ENCODE results near the gene PIK3CG.
A peak's percentile ranks its signal among the peaks of the same experiment; 100 is the strongest.

PIK3CG gene

DNA sequence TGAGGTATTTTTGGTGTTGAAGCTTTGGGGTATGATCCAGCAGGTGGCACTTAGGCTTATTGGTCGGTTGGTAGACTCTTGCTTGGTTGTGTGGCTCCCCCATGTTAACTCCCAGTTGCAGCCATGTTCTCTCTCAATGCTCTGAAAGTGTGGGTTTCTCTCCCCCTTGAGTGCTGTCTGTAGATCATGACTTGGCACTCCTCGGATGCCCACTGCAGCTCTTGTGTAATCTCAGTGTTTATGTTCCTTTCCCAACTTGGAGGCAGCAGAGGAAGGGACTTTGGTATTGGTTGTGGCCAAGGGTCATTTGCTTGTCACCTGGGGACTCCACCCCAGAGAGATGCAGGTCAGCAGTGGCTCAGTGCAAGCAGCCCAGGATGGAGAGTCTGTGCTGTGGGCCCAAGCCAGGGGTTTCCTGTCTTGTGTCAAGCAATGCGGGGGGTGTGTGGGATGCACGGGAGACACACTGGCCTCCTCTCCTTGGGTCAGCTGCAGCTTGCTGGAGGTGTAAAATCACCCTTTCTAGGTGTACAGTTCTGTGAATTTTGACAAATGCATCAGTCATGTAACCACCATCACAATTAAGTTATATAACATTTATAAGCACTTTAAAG is 36.9 kb downstream of the PIK3CG start:
- no peak overlapping the region for H3K9ac ChIP-seq (ENCODE audit: insufficient read length, low read depth)
- TF ChIP-seq ZNF274 (IDR thresholded peaks at IDR 0.05; ENCODE audit: low read depth, low read length) (no peak), SUZ12 (IDR thresholded peaks at IDR 0.05; ENCODE audit: extremely low read depth, insufficient read depth, insufficient read length) (no peak), YY1 (IDR thresholded peaks at IDR 0.05; ENCODE audit: insufficient read depth, insufficient read length) (no peak)
- no peaks in the 10 kb centered on the region for H3K4me1 ChIP-seq (ENCODE audit: insufficient read depth, insufficient read length)
- H3K36me3 ChIP-seq (ENCODE audit: insufficient read depth, insufficient read length, low read length) = no peaks in the 10 kb centered on the region
- no peak overlapping the region for H3K4me3 ChIP-seq (ENCODE audit: insufficient read length, low read depth)
- H3K9me3 ChIP-seq (ENCODE audit: insufficient read depth, low read length) = no peaks in the 10 kb centered on the region
- no peak for DNase-seq (ENCODE audit: low read depth, low spot score)
- H3K27me3 ChIP-seq (ENCODE audit: insufficient read depth, insufficient read length) = no peaks in the 10 kb centered on the region

DNA sequence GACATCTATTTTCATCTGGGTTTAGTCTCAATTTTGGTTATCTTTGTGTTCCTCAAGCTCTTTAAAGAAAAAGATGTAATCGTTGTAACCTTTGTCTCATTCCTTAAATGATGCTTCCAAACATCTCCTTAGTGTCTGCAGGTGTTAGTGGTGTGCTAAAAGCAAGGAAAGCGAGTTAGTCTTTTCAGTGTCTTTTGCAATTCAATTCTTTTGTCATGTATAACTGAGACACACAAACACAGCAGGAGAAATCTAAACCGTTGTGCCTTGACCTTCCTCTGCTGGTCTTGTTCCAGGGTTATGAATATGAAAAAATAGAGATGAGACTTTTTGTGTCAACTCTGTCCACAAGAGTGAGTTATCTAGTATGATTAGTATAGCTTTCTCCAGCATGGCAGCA is 40.7 kb downstream of the PIK3CG start:
- H3K4me3 ChIP-seq (ENCODE audit: insufficient read length, low read depth) = no peak overlapping the region
- H3K36me3 ChIP-seq (ENCODE audit: insufficient read depth, insufficient read length, low read length) = no peaks in the 10 kb centered on the region
- TF ChIP-seq SUZ12 (IDR thresholded peaks at IDR 0.05; ENCODE audit: extremely low read depth, insufficient read depth, insufficient read length) = no peak
- no peak for TF ChIP-seq ZNF274 (IDR thresholded peaks at IDR 0.05; ENCODE audit: low read depth, low read length)
- no peak for TF ChIP-seq YY1 (IDR thresholded peaks at IDR 0.05; ENCODE audit: insufficient read depth, insufficient read length)
- H3K27me3 ChIP-seq (ENCODE audit: insufficient read depth, insufficient read length) = no peaks in the 10 kb centered on the region
- DNase-seq (ENCODE audit: low read depth, low spot score) = peak; percentile 27
- H3K4me1 ChIP-seq (ENCODE audit: insufficient read depth, insufficient read length) = no peaks in the 10 kb centered on the region
- H3K9ac ChIP-seq (ENCODE audit: insufficient read length, low read depth) = no peak overlapping the region
- no peaks in the 10 kb centered on the region for H3K9me3 ChIP-seq (ENCODE audit: insufficient read depth, low read length)

DNA sequence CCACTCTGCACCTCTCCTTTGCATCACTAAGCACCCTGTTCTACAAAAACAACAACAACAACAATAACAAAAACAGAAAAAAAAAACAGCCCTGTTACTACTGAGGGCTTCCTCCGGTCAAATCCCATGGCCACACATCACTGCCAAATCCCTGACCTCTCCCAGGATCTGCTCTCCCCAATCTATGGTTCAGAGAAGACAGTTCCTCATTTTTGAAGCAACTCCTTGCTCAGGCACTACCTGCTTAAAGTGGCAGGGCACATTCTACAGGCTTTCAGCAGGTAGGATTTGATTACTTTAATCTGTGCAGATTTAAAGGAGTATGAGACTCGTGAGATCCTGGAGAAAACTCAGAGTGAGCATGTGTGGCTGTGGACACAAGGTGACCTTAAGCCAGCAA is 46.9 kb downstream of the PIK3CG start:
- Histone ChIP-seq H3K4me3 (ENCODE audit: insufficient read length, low read depth) (no peak overlapping the region), H3K27me3 (ENCODE audit: insufficient read depth, insufficient read length) (no peaks in the 10 kb centered on the region), H3K36me3 (ENCODE audit: insufficient read depth, insufficient read length, low read length) (no peaks in the 10 kb centered on the region), H3K9ac (ENCODE audit: insufficient read length, low read depth) (no peak overlapping the region), H3K4me1 (ENCODE audit: insufficient read depth, insufficient read length) (no peaks in the 10 kb centered on the region), H3K9me3 (ENCODE audit: insufficient read depth, low read length) (no peaks in the 10 kb centered on the region)
- no peak for DNase-seq (ENCODE audit: low read depth, low spot score)
- no peak for TF ChIP-seq ZNF274 (IDR thresholded peaks at IDR 0.05; ENCODE audit: low read depth, low read length)
- TF ChIP-seq SUZ12 (IDR thresholded peaks at IDR 0.05; ENCODE audit: extremely low read depth, insufficient read depth, insufficient read length) = no peak
- no peak for TF ChIP-seq YY1 (IDR thresholded peaks at IDR 0.05; ENCODE audit: insufficient read depth, insufficient read length)

DNA sequence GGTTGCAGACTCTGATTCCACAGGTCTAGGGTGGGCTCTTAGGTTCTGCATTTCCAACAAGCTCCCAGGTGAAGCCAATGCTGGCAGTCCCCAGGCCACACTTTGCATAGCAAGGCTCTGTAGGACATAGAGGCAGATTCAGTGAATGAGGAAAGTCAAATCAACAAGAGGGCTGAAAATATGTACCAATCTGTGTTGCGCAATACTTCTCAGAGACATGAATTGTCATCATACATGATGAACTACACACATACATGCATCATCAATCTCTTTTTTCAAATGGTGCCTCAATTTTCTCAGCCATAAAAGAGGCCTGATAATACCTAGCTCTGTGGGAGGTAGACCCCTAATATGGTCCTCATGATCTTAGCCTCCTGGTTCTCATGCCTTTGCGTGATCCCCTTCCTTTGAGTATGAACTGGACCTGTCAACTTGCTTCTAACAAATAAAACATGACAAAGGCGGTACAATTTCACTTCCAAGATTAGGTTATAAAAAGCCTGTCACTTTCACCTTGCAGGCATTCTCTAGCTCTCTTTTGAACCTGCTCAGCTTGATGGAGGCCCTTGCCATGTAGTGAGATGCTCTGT is 49.0 kb downstream of the PIK3CG start:
- no peak overlapping the region for H3K4me3 ChIP-seq (ENCODE audit: insufficient read length, low read depth)
- no peaks in the 10 kb centered on the region for H3K4me1 ChIP-seq (ENCODE audit: insufficient read depth, insufficient read length)
- DNase-seq (ENCODE audit: low read depth, low spot score) = no peak
- TF ChIP-seq YY1 (IDR thresholded peaks at IDR 0.05; ENCODE audit: insufficient read depth, insufficient read length) (no peak), SUZ12 (IDR thresholded peaks at IDR 0.05; ENCODE audit: extremely low read depth, insufficient read depth, insufficient read length) (no peak), ZNF274 (IDR thresholded peaks at IDR 0.05; ENCODE audit: low read depth, low read length) (no peak)
- H3K9me3 ChIP-seq (ENCODE audit: insufficient read depth, low read length) = no peaks in the 10 kb centered on the region
- no peaks in the 10 kb centered on the region for H3K36me3 ChIP-seq (ENCODE audit: insufficient read depth, insufficient read length, low read length)
- H3K9ac ChIP-seq (ENCODE audit: insufficient read length, low read depth) = no peak overlapping the region
- no peaks in the 10 kb centered on the region for H3K27me3 ChIP-seq (ENCODE audit: insufficient read depth, insufficient read length)

DNA sequence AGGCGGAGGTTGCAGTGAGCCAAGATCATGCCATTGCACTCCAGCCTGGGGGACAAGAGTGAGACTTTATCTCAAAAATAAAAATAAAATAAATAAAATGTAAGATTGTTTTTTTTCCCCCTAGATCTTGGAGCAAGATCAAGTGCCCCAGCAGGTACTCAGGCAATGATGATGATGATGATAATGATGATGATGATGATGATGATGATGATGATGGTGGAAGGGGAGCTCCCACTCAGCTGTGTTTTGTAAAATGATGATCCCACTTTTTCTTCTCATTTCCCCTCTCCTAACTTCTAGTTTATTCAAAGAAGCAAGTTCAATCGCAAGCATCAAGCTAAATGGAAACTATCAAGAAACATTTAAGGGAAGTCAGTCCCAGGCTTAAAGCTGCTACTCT is 50.3 kb downstream of the PIK3CG start:
- Histone ChIP-seq H3K9ac (ENCODE audit: insufficient read length, low read depth) (no peak overlapping the region), H3K9me3 (ENCODE audit: insufficient read depth, low read length) (no peaks in the 10 kb centered on the region), H3K4me3 (ENCODE audit: insufficient read length, low read depth) (no peak overlapping the region), H3K4me1 (ENCODE audit: insufficient read depth, insufficient read length) (no peaks in the 10 kb centered on the region), H3K36me3 (ENCODE audit: insufficient read depth, insufficient read length, low read length) (no peaks in the 10 kb centered on the region), H3K27me3 (ENCODE audit: insufficient read depth, insufficient read length) (no peaks in the 10 kb centered on the region)
- TF ChIP-seq YY1 (IDR thresholded peaks at IDR 0.05; ENCODE audit: insufficient read depth, insufficient read length) (no peak), SUZ12 (IDR thresholded peaks at IDR 0.05; ENCODE audit: extremely low read depth, insufficient read depth, insufficient read length) (no peak), ZNF274 (IDR thresholded peaks at IDR 0.05; ENCODE audit: low read depth, low read length) (no peak)
- no peak for DNase-seq (ENCODE audit: low read depth, low spot score)

DNA sequence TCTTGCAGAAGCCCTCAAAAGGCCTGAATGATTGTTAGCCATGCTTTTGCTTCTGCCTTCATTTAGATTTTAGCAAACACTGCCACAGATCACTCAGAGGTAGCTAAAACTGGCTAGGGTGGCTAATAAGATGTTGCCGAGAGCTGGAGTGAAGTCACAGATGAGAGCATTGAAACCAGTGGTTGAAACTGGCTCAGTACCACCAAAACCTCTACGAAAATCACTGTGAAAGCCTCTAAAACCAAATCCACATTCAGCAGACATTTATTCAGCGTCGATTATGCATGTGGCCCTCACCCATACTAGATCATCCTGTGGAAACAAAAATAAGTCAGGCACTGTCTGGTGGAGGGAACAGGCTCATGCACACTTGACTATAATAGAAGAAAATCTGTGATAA is 50.8 kb downstream of the PIK3CG start:
- TF ChIP-seq ZNF274 (IDR thresholded peaks at IDR 0.05; ENCODE audit: low read depth, low read length) (no peak), SUZ12 (IDR thresholded peaks at IDR 0.05; ENCODE audit: extremely low read depth, insufficient read depth, insufficient read length) (no peak), YY1 (IDR thresholded peaks at IDR 0.05; ENCODE audit: insufficient read depth, insufficient read length) (no peak)

DNA sequence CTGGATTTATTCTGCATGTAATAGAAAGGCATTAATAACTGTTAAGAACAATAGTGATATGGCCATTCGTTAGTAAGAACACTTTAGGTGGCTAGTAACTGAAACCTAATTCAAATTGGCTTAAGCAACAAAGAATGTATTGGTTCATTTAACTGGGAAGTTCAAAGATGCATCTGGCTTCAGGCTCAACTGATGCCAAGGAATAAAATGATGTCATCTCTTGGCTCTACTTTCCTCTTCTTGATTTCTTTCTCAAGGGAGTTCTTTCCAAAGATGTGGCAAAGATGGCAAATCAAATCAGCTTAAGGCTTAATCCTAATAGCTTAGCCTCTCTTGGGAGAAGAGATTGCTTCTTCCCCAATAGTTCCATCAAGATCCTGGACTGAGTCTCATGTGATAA is 51.6 kb downstream of the PIK3CG start:
- no peak for DNase-seq (ENCODE audit: low read depth, low spot score)
- Histone ChIP-seq H3K4me1 (ENCODE audit: insufficient read depth, insufficient read length) (no peaks in the 10 kb centered on the region), H3K36me3 (ENCODE audit: insufficient read depth, insufficient read length, low read length) (no peaks in the 10 kb centered on the region), H3K9ac (ENCODE audit: insufficient read length, low read depth) (no peak overlapping the region), H3K27me3 (ENCODE audit: insufficient read depth, insufficient read length) (no peaks in the 10 kb centered on the region), H3K9me3 (ENCODE audit: insufficient read depth, low read length) (no peaks in the 10 kb centered on the region), H3K4me3 (ENCODE audit: insufficient read length, low read depth) (no peak overlapping the region)
- no peak for TF ChIP-seq ZNF274 (IDR thresholded peaks at IDR 0.05; ENCODE audit: low read depth, low read length)
- TF ChIP-seq SUZ12 (IDR thresholded peaks at IDR 0.05; ENCODE audit: extremely low read depth, insufficient read depth, insufficient read length) = no peak
- TF ChIP-seq YY1 (IDR thresholded peaks at IDR 0.05; ENCODE audit: insufficient read depth, insufficient read length) = no peak

More for the DNA sequence above, 50.8 kb downstream of the PIK3CG start:
- no peaks in the 10 kb centered on the region for H3K4me1 ChIP-seq (ENCODE audit: insufficient read depth, insufficient read length)
- H3K9me3 ChIP-seq (ENCODE audit: insufficient read depth, low read length) = no peaks in the 10 kb centered on the region
- no peak overlapping the region for H3K4me3 ChIP-seq (ENCODE audit: insufficient read length, low read depth)
- no peak overlapping the region for H3K9ac ChIP-seq (ENCODE audit: insufficient read length, low read depth)
- H3K27me3 ChIP-seq (ENCODE audit: insufficient read depth, insufficient read length) = no peaks in the 10 kb centered on the region
- no peak for DNase-seq (ENCODE audit: low read depth, low spot score)
- H3K36me3 ChIP-seq (ENCODE audit: insufficient read depth, insufficient read length, low read length) = no peaks in the 10 kb centered on the region

All from NT2/D1 (cell line).